ENCODE measurements around the gene TOPBP1.

DNA sequence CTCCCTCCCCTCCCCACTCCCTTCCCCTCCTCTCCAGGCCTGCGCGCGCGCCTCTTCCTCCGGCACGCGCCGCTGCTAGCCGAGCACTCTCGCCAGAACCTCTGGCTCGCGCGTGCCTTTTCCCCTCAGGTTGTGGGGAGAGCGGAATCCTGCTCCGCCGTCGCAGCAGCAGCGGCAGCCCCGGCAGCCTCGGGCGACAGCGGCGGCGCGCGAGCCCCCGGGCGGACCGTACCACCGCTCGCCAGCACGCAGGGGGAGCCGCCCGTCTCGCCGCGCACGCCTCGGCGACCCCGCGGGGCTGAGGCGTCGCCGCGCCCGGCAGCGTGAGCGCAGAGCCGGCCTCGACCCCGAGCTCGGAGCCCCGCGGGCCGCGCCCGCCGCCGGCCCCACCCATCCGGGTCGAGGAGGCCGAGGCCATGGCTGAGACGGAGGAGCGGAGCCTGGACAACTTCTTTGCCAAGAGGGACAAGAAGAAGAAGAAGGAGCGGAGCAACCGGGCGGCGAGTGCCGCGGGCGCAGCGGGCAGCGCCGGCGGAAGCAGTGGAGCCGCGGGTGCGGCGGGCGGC is 88.0 kb downstream of the TOPBP1 start, which contains the start of gene CDV3:
- TF ChIP-seq, protein P1, sequence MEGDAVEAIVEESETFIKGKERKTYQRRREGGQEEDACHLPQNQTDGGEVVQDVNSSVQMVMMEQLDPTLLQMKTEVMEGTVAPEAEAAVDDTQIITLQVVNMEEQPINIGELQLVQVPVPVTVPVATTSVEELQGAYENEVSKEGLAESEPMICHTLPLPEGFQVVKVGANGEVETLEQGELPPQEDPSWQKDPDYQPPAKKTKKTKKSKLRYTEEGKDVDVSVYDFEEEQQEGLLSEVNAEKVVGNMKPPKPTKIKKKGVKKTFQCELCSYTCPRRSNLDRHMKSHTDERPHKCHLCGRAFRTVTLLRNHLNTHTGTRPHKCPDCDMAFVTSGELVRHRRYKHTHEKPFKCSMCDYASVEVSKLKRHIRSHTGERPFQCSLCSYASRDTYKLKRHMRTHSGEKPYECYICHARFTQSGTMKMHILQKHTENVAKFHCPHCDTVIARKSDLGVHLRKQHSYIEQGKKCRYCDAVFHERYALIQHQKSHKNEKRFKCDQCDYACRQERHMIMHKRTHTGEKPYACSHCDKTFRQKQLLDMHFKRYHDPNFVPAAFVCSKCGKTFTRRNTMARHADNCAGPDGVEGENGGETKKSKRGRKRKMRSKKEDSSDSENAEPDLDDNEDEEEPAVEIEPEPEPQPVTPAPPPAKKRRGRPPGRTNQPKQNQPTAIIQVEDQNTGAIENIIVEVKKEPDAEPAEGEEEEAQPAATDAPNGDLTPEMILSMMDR (IDR thresholded peaks at IDR 0.05; ENCODE audit: low read depth, low read length), result no peak
- TF ChIP-seq EZH2phosphoT487 (IDR thresholded peaks at IDR 0.05; ENCODE audit: low read depth), result no peak
